Panc1 (cell line): Measurements from ENCODE around the gene PKM.

Experiments used
- CTCF ChIP-seq: fragments of 450-650 bp; IDR thresholded peaks from 2 replicates; pipeline ENCODE4 v1.5.1; 2017; ENCODE audit warnings: mild to moderate bottlenecking
- REST ChIP-seq, 2 experiments: IDR thresholded peaks; 2 replicates each; pipeline ENCODE4 v1.6.1; 2011 to 2012; ENCODE audit warnings: low read depth in 2 of 2, control low read depth in 1 of 2, low read length in 1 of 2, mild to moderate bottlenecking in 1 of 2, moderate library complexity in 1 of 2; ENCODE audit not compliant: insufficient read depth in 1 of 2

- TF ChIP-seq CTCF = no peak
- no peak for TF ChIP-seq REST (IDR thresholded peaks at IDR 0.05; ENCODE audit: insufficient read depth in 1 of 2, low read depth in 2 of 2, low read length in 1 of 2)
Observed at GRCh38 chr15:72242775-72243370, 11.9 kb upstream of the PKM start.
